Measurements from ENCODE around the gene CXXC4. TPM values are rescaled to one million over a fixed set of nuclear protein-coding genes. Genes with fewer than 3 reads are reported as not detected.

Gene CXXC4
- total and polyA plus RNA-seq, 2 of the 13 experiments (the other 11 are each of a cell fraction or from before 2014, with no cell fraction given): not detected

- H3K4me3 ChIP-seq (replicated peaks in 1 of 3; ENCODE audit: insufficient read depth in 1 of 3, low read depth in 2 of 3, low read length in 3 of 3): no peak overlapping the region
- no peak overlapping the region for H3K9ac ChIP-seq (ENCODE audit: insufficient read depth, low read depth, low read length)
- DNase-seq (ENCODE audit: low spot score): no peak
- TF ChIP-seq CEBPZ (IDR thresholded peaks at IDR 0.05; ENCODE audit: low read length) (no peak), RFX5 (IDR thresholded peaks at IDR 0.05; ENCODE audit: low read depth, low read length) (no peak), MEIS1 (CRISPR knock-in tag; IDR thresholded peaks at IDR 0.05; ENCODE audit: borderline replicate concordance) (no peak)
- ATAC-seq: no peak
- no peak for FAIRE-seq
- no peaks in the 10 kb centered on the region for H4K20me1 ChIP-seq (ENCODE audit: insufficient read depth, low read length)
- no peak overlapping the region for H2AFZ ChIP-seq (ENCODE audit: low read length)
- intact Hi-C loops (cut with micrococcal nuclease; ENCODE audit: unreplicated experiment): no loop called here
- no peaks in the 10 kb centered on the region for H3K27me3 ChIP-seq (ENCODE audit: control insufficient read depth in 1 of 2, insufficient read depth in 2 of 2, low read length in 2 of 2)
- CTCF ChIA-PET (ENCODE audit: low intra/inter-chr PET ratio, low total read pairs): no interaction called here
- H3K27ac ChIP-seq (ENCODE audit: extremely low read length, insufficient read depth, low read length): no peak overlapping the region
- H3K36me3 ChIP-seq (replicated peaks in 1 of 2; ENCODE audit: control insufficient read depth in 1 of 2, insufficient read depth in 2 of 2, low read length in 2 of 2): no peaks in the 10 kb centered on the region
- POLR2A ChIA-PET: no interaction called here
- H3K9me3 ChIP-seq (ENCODE audit: low read length): no peaks in the 10 kb centered on the region
- BruUV-seq (replicated peaks): no TSS peak
- H3K4me1 ChIP-seq (ENCODE audit: insufficient read depth, low read length): no peaks in the 10 kb centered on the region
- no peak overlapping the region for H3K4me2 ChIP-seq (ENCODE audit: low read depth, low read length)
- in situ Hi-C loops (cut with HindIII; ENCODE audit: extremely low pct_ligation_motif_present, low pct_unique_long_range_greater_than_20kb): no loop called here
- no peaks in the 10 kb centered on the region for H3K79me2 ChIP-seq (ENCODE audit: insufficient read depth, low read length)
Observed at GRCh38 chr4:104519588-104519987, 24.9 kb upstream of the CXXC4 start.

GRCh38 chr4:104516884-104517283, 22.2 kb upstream of the CXXC4 start:
- Histone ChIP-seq H3K4me1 (ENCODE audit: insufficient read depth, low read length) (no peaks in the 10 kb centered on the region), H2AFZ (ENCODE audit: low read length) (no peak overlapping the region), H3K36me3 (replicated peaks in 1 of 2; ENCODE audit: control insufficient read depth in 1 of 2, insufficient read depth in 2 of 2, low read length in 2 of 2) (no peaks in the 10 kb centered on the region), H4K20me1 (ENCODE audit: insufficient read depth, low read length) (no peaks in the 10 kb centered on the region), H3K9ac (ENCODE audit: insufficient read depth, low read depth, low read length) (no peak overlapping the region), H3K9me3 (ENCODE audit: low read length) (no peaks in the 10 kb centered on the region), H3K27me3 (ENCODE audit: control insufficient read depth in 1 of 2, insufficient read depth in 2 of 2, low read length in 2 of 2) (no peaks in the 10 kb centered on the region), H3K27ac (ENCODE audit: extremely low read length, insufficient read depth, low read length) (no peak overlapping the region), H3K79me2 (ENCODE audit: insufficient read depth, low read length) (no peaks in the 10 kb centered on the region), H3K4me3 (replicated peaks in 1 of 3; ENCODE audit: insufficient read depth in 1 of 3, low read depth in 2 of 3, low read length in 3 of 3) (no peak overlapping the region), H3K4me2 (ENCODE audit: low read depth, low read length) (no peak overlapping the region)
- no TSS peak for BruUV-seq (replicated peaks)
- FAIRE-seq: no peak
- no peak for DNase-seq (ENCODE audit: low spot score)
- intact Hi-C loops (cut with micrococcal nuclease; ENCODE audit: unreplicated experiment): no loop called here
- POLR2A ChIA-PET: no interaction called here
- in situ Hi-C loops (cut with HindIII; ENCODE audit: extremely low pct_ligation_motif_present, low pct_unique_long_range_greater_than_20kb): no loop called here
- no peak for ATAC-seq
- CTCF ChIA-PET (ENCODE audit: low intra/inter-chr PET ratio, low total read pairs): no interaction called here
- TF ChIP-seq ZNF207 (IDR thresholded peaks at IDR 0.05; ENCODE audit: borderline replicate concordance) (no peak), ZNF580 (CRISPR knock-in tag; IDR thresholded peaks at IDR 0.05; ENCODE audit: borderline replicate concordance, low read depth) (no peak), ZNF670 (CRISPR knock-in tag; IDR thresholded peaks at IDR 0.05; ENCODE audit: borderline replicate concordance) (no peak), ZNF329 (CRISPR knock-in tag; IDR thresholded peaks at IDR 0.05; ENCODE audit: low read depth) (no peak), ZNF124 (CRISPR knock-in tag; IDR thresholded peaks at IDR 0.05) (no peak), ZFP91 (CRISPR knock-in tag; IDR thresholded peaks at IDR 0.05; ENCODE audit: borderline replicate concordance) (no peak), TEAD3 (CRISPR knock-in tag; optimal IDR thresholded peaks at IDR 0.05; ENCODE audit: borderline replicate concordance) (no peak), TOPORS (CRISPR knock-in tag; IDR thresholded peaks at IDR 0.05) (no peak), XRCC5 (optimal IDR thresholded peaks at IDR 0.05; ENCODE audit: low read length) (no peak), THAP11 (CRISPR knock-in tag; IDR thresholded peaks at IDR 0.05) (no peak), TARDBP (CRISPR knock-in tag; IDR thresholded peaks at IDR 0.05) (no peak), ATRX (CRISPR knock-in tag; IDR thresholded peaks at IDR 0.05; ENCODE audit: borderline replicate concordance) (no peak), BHLHE40 (IDR thresholded peaks at IDR 0.05; ENCODE audit: low read length) (no peak), ZNF343 (CRISPR knock-in tag; IDR thresholded peaks at IDR 0.05) (no peak)

Data from HepG2 (cell line).